ENCODE measurements around the gene SLC30A2.

GRCh38 chr1:26077524-26077923 is 31.6 kb upstream of the SLC30A2 start:
- no peak for TF ChIP-seq POLR2A (IDR thresholded peaks at IDR 0.05)
- no peak for TF ChIP-seq CTCF (IDR thresholded peaks at IDR 0.05)
- no peak for TF ChIP-seq POLR2AphosphoS5 (IDR thresholded peaks at IDR 0.05)
